ENCODE data around the gene ATP6V1G1. TPM values are rescaled to one million over a fixed set of nuclear protein-coding genes. Genes with fewer than 3 reads are reported as not detected.

Gene ATP6V1G1
- total and polyA plus RNA-seq, 2 experiments from 2014 or later = 166 to 509 TPM

DNA sequence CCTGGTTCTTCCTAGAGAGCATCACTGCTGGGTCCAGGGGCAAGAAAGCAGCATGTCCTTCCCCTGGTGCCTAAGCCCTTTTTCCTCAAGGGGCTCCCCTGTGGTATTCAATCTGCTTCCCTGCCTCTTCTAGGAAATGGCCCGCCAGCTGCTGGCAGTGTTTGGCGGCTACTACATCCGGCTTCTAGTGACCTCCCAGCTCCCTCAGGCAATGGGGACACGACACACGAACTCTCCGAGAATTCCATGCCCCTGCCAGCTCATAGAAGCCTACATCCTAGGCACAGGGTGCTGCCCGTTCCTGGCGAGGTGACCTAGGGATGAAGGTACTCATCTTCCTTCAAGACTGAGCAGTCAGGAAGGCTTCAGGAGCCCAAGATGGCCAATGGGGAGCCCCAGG is 55.4 kb downstream of the ATP6V1G1 start (continued):
- TF ChIP-seq, protein P1, sequence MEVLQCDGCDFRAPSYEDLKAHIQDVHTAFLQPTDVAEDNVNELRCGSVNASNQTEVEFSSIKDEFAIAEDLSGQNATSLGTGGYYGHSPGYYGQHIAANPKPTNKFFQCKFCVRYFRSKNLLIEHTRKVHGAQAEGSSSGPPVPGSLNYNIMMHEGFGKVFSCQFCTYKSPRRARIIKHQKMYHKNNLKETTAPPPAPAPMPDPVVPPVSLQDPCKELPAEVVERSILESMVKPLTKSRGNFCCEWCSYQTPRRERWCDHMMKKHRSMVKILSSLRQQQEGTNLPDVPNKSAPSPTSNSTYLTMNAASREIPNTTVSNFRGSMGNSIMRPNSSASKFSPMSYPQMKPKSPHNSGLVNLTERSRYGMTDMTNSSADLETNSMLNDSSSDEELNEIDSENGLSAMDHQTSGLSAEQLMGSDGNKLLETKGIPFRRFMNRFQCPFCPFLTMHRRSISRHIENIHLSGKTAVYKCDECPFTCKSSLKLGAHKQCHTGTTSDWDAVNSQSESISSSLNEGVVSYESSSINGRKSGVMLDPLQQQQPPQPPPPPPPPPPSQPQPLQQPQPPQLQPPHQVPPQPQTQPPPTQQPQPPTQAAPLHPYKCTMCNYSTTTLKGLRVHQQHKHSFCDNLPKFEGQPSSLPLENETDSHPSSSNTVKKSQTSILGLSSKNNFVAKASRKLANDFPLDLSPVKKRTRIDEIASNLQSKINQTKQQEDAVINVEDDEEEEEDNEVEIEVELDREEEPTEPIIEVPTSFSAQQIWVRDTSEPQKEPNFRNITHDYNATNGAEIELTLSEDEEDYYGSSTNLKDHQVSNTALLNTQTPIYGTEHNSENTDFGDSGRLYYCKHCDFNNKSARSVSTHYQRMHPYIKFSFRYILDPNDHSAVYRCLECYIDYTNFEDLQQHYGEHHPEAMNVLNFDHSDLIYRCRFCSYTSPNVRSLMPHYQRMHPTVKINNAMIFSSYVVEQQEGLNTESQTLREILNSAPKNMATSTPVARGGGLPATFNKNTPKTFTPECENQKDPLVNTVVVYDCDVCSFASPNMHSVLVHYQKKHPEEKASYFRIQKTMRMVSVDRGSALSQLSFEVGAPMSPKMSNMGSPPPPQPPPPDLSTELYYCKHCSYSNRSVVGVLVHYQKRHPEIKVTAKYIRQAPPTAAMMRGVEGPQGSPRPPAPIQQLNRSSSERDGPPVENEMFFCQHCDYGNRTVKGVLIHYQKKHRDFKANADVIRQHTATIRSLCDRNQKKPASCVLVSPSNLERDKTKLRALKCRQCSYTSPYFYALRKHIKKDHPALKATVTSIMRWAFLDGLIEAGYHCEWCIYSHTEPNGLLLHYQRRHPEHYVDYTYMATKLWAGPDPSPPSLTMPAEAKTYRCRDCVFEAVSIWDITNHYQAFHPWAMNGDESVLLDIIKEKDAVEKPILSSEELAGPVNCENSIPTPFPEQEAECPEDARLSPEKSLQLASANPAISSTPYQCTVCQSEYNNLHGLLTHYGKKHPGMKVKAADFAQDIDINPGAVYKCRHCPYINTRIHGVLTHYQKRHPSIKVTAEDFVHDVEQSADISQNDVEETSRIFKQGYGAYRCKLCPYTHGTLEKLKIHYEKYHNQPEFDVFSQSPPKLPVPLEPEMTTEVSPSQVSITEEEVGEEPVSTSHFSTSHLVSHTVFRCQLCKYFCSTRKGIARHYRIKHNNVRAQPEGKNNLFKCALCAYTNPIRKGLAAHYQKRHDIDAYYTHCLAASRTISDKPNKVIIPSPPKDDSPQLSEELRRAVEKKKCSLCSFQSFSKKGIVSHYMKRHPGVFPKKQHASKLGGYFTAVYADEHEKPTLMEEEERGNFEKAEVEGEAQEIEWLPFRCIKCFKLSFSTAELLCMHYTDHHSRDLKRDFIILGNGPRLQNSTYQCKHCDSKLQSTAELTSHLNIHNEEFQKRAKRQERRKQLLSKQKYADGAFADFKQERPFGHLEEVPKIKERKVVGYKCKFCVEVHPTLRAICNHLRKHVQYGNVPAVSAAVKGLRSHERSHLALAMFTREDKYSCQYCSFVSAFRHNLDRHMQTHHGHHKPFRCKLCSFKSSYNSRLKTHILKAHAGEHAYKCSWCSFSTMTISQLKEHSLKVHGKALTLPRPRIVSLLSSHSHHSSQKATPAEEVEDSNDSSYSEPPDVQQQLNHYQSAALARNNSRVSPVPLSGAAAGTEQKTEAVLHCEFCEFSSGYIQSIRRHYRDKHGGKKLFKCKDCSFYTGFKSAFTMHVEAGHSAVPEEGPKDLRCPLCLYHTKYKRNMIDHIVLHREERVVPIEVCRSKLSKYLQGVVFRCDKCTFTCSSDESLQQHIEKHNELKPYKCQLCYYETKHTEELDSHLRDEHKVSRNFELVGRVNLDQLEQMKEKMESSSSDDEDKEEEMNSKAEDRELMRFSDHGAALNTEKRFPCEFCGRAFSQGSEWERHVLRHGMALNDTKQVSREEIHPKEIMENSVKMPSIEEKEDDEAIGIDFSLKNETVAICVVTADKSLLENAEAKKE (CRISPR knock-in tag; IDR thresholded peaks at IDR 0.05) = no peak
- TF ChIP-seq NANOG (IDR thresholded peaks at IDR 0.05; ENCODE audit: borderline replicate concordance) (no peak), ETS1 (IDR thresholded peaks at IDR 0.05) (no peak)

GRCh38 chr9:114643896-114644295 is 56.3 kb downstream of the ATP6V1G1 start:
- no peaks in the 10 kb centered on the region for H3F3A ChIP-seq (replicated peaks; ENCODE audit: low read depth)
- Mint-ChIP-seq H3K36me3 (ENCODE audit: low read depth) (peaks cover 55% of the 10 kb centered on the region; the same call in 2 of the 3 replicates), H3K27ac (no peak overlapping the region), H3K4me3 (no peak overlapping the region), H3K4me1 (no peaks in the 10 kb centered on the region), H3K9me3 (peaks cover 5% of the 10 kb centered on the region; the same call in 1 of the 3 replicates), H3K27me3 (ENCODE audit: insufficient read depth, low read depth, poor library complexity) (peaks cover 2% of the 10 kb centered on the region)
- H2AFZ ChIP-seq = no peak overlapping the region
- no peak overlapping the region for H3K4me3 ChIP-seq
- no peak overlapping the region for H3K27ac ChIP-seq (ENCODE audit: low read depth)
- H3K4me1 ChIP-seq (ENCODE audit: insufficient read depth) = no peaks in the 10 kb centered on the region
- no peaks in the 10 kb centered on the region for H3K9me2 ChIP-seq (ENCODE audit: insufficient read depth)
- H3K27me3 ChIP-seq (ENCODE audit: insufficient read depth) = no peaks in the 10 kb centered on the region
- H3K79me2 ChIP-seq (replicated peaks; ENCODE audit: insufficient read depth) = no peaks in the 10 kb centered on the region
- H4K20me1 ChIP-seq (replicated peaks; ENCODE audit: insufficient read depth) = no peaks in the 10 kb centered on the region
- no peak for TF ChIP-seq CREB1 (CRISPR knock-in tag; IDR thresholded peaks at IDR 0.05; ENCODE audit: low read depth)
- no peak for TF ChIP-seq ZNF114 (CRISPR knock-in tag; IDR thresholded peaks at IDR 0.05)
- no peak for TF ChIP-seq POLR2AphosphoS5 (IDR thresholded peaks at IDR 0.05; ENCODE audit: low read depth)
- H3K4me2 ChIP-seq = no peak overlapping the region
- no peaks in the 10 kb centered on the region for H3K36me3 ChIP-seq (ENCODE audit: insufficient read depth)
- ATAC-seq = no peak
- no peak for DNase-seq (ENCODE audit: low spot score)

Small RNA genes lying within 50 kb of the gene (small RNA-seq; reads per million reads assigned to genes)
- not detected for gene RF00019 (ENCODE audit: low replicate concordance)

Other genes with a start within 250 kb of the ATP6V1G1 start
- gene AKNA, start 199.8 kb upstream of the ATP6V1G1 start, total RNA-seq (2014; rRNA removed; shearing (Covaris generic)) = 19.6 and 28.1 TPM in 2 replicates
- 9.0 and 11.2 TPM in 2 replicates for gene AKNA, start 199.8 kb upstream of the ATP6V1G1 start, polyA plus RNA-seq (2016; fragmentation: Nextera tagmentation; extraction: Ambion mirVana)
- 8.9 and 11.2 TPM in 2 replicates for gene WHRN, start 82.3 kb upstream of the ATP6V1G1 start, total RNA-seq (2014; rRNA removed; shearing (Covaris generic))
- 7.2 and 8.3 TPM in 2 replicates for gene WHRN, start 82.3 kb upstream of the ATP6V1G1 start, polyA plus RNA-seq (2016; fragmentation: Nextera tagmentation; extraction: Ambion mirVana)
- 10.0 and 13.6 TPM in 2 replicates for gene TMEM268, start 23.5 kb downstream of the ATP6V1G1 start, total RNA-seq (2014; rRNA removed; shearing (Covaris generic))
- gene TMEM268, start 23.5 kb downstream of the ATP6V1G1 start, polyA plus RNA-seq (2016; fragmentation: Nextera tagmentation; extraction: Ambion mirVana) = 2.1 and 2.8 TPM in 2 replicates
- gene TEX53, start 70.0 kb downstream of the ATP6V1G1 start, total RNA-seq (2014; rRNA removed; shearing (Covaris generic)) = not detected in 2 replicates
- gene TEX53, start 70.0 kb downstream of the ATP6V1G1 start, polyA plus RNA-seq (2016; fragmentation: Nextera tagmentation; extraction: Ambion mirVana) = not detected in 2 replicates
- gene TEX48, start 94.4 kb downstream of the ATP6V1G1 start, total RNA-seq (2014; rRNA removed; shearing (Covaris generic)) = not detected in 2 replicates
- gene TEX48, start 94.4 kb downstream of the ATP6V1G1 start, polyA plus RNA-seq (2016; fragmentation: Nextera tagmentation; extraction: Ambion mirVana) = not detected in 2 replicates
- gene TNFSF15, start 218.3 kb downstream of the ATP6V1G1 start, total RNA-seq (2014; rRNA removed; shearing (Covaris generic)) = 0.07 and 0.08 TPM in 2 replicates
- gene TNFSF15, start 218.3 kb downstream of the ATP6V1G1 start, polyA plus RNA-seq (2016; fragmentation: Nextera tagmentation; extraction: Ambion mirVana) = 0.03 and 0.06 TPM in 2 replicates